ENCODE measurements around the gene PTPRE. TPM values are rescaled to one million over a fixed set of nuclear protein-coding genes. Genes with fewer than 3 reads are reported as not detected.

The PTPRE gene
- total and polyA plus RNA-seq, 8 donors = 6.8 to 88.7 (median 9.3) TPM

GRCh38 chr10:128124813-128125403 is 218.0 kb downstream of the PTPRE start:
- Histone ChIP-seq H3K4me1 (peaks cover 15 to 43% of the 10 kb centered on the region in 2 donors), H3K9me3 (no peaks in the 10 kb centered on the region), H3K36me3 (no peaks in the 10 kb centered on the region), H3K27ac (no peak overlapping the region), H3K27me3 (peaks cover 0 to 43% of the 10 kb centered on the region in 2 donors), H3K4me3 (peak overlapping the region; percentile 59 to 69)
- intact Hi-C loops (cut with DNase I) = no loop called here
- no peak for ATAC-seq
- TF ChIP-seq CTCF (IDR thresholded peaks at IDR 0.05) = no peak
- DNase-seq = no peak

GRCh38 chr10:128125416-128125943 is 218.6 kb downstream of the PTPRE start:
- intact Hi-C loops (cut with DNase I) = no loop called here

GRCh38 chr10:128125944-128126764 is 219.3 kb downstream of the PTPRE start, which contains the start of gene MKI67:
TSS of gene MKI67 (minus strand) at chr10:128126423. CDS start at chr10:128125667, 756 bp downstream.
- H3K27ac ChIP-seq = no peak within 1 kb of the TSS
- no peaks in the 10 kb centered on the region for H3K36me3 ChIP-seq
- intact Hi-C loops (cut with DNase I) = no loop called here
- peak; percentile 78 to 92 (median 92) for DNase-seq
- H3K9me3 ChIP-seq = no peaks in the 10 kb centered on the region
- H3K4me1 ChIP-seq = peaks cover 15 to 43% of the 10 kb centered on the region in 2 donors
- H3K4me3 ChIP-seq = peak within 1 kb of the TSS; percentile 59 to 69
- peaks cover 0 to 43% of the 10 kb centered on the region in 2 donors for H3K27me3 ChIP-seq
- ATAC-seq = peak; percentile 98
- no peak for TF ChIP-seq CTCF (IDR thresholded peaks at IDR 0.05)

More at GRCh38 chr10:128125416-128125943, 218.6 kb downstream of the PTPRE start:
- Histone ChIP-seq H3K4me3 (peak overlapping the region; percentile 59 to 69), H3K9me3 (no peaks in the 10 kb centered on the region), H3K4me1 (peaks cover 15 to 43% of the 10 kb centered on the region in 2 donors), H3K27ac (no peak overlapping the region), H3K36me3 (no peaks in the 10 kb centered on the region), H3K27me3 (peaks cover 0 to 43% of the 10 kb centered on the region in 2 donors)
- TF ChIP-seq CTCF (IDR thresholded peaks at IDR 0.05) = no peak
- no peak for ATAC-seq
- DNase-seq = peak in 1 of 4 donors; percentile 82

- ATAC-seq = no peak
- peaks cover 15 to 32% of the 10 kb centered on the region in 2 donors for H3K4me1 ChIP-seq
- no peak for TF ChIP-seq CTCF (IDR thresholded peaks at IDR 0.05)
- H3K27me3 ChIP-seq = peaks cover 0 to 26% of the 10 kb centered on the region in 2 donors
- intact Hi-C loops (cut with DNase I) = no loop called here
- H3K36me3 ChIP-seq = no peaks in the 10 kb centered on the region
- no peaks in the 10 kb centered on the region for H3K9me3 ChIP-seq
- DNase-seq = no peak
- no peak overlapping the region for H3K27ac ChIP-seq
- no peak overlapping the region for H3K4me3 ChIP-seq
Observed at GRCh38 chr10:128128582-128128981, 221.7 kb downstream of the PTPRE start.

- Histone ChIP-seq H3K27ac (no peak overlapping the region), H3K36me3 (no peaks in the 10 kb centered on the region), H3K9me3 (no peaks in the 10 kb centered on the region), H3K4me3 (no peak overlapping the region), H3K4me1 (peaks cover 9 to 19% of the 10 kb centered on the region in 2 donors), H3K27me3 (peaks cover 0 to 11% of the 10 kb centered on the region in 2 donors)
- peak; percentile 21 for ATAC-seq
- DNase-seq = no peak
- intact Hi-C loops (cut with DNase I) = no loop called here
- no peak for TF ChIP-seq CTCF (IDR thresholded peaks at IDR 0.05)
Observed at GRCh38 chr10:128130051-128130450, 223.1 kb downstream of the PTPRE start.
